Measurements from ENCODE around the gene SNRPD1. TPM values are rescaled to one million over a fixed set of nuclear protein-coding genes. Genes with fewer than 3 reads are reported as not detected.

The SNRPD1 gene
- total and polyA plus RNA-seq, 9 of the 15 experiments (the other 6 are each of a cell fraction or from before 2014, with no cell fraction given), result 186 to 1,063 (median 313) TPM

DNA sequence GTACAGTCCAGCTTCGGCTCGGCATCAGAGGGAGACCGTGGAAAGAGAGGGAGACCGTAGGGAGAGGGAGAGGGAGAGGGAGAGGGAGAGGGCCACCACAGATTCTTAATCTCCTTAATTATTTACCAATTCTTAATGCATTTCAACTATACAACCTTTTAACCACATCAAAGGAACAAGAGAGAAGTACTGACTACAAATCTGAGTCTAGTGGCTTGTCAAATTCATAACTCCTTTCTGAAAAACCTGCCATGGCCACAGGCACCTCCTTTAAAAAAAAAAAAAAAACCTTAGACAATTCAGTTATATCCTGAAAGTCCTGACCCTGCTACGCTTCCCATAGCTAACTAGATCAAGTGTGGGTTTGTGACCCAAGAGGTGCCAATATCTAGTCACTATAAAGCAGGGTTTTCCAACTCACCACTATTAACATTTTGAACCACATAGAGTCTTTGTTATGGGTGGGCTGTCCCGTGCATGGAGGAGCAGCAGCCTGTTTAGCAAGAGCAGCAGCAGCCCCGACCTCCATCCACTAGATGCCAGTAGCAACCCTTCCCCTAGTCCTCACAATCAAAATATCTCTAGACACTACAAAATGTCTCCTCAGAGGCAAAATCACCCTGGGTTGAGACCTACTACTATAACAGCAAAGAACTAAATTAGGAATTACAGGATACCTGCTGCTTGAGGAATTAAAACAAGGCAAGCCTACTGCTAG, 18.4 kb upstream of the SNRPD1 start:
- DNase-seq (ENCODE audit: extremely low read depth in 1 of 4, low spot score in 3 of 4) (no peak), ATAC-seq (peak; percentile 72), FAIRE-seq (no peak)
- Histone ChIP-seq H4K20me1 (replicated peaks; ENCODE audit: control insufficient read depth, insufficient read depth, low read length) (no peaks in the 10 kb centered on the region), H3K27me3 (ENCODE audit: control insufficient read depth in 2 of 2, insufficient read depth in 2 of 2, low read length in 2 of 2) (no peaks in the 10 kb centered on the region), H3K9ac (ENCODE audit: insufficient read depth in 1 of 2, low read depth in 2 of 2, low read length in 2 of 2) (no peak overlapping the region; a peak in 1 of 4 replicates), H2AFZ (ENCODE audit: low read depth, low read length) (no peak overlapping the region), H3K4me2 (ENCODE audit: insufficient read depth, low read length) (no peak overlapping the region), H3K4me1 (replicated peaks in 1 of 2; ENCODE audit: control insufficient read depth in 2 of 2, insufficient read depth in 2 of 2, low read length in 2 of 2) (peaks cover 0 to 2% of the 10 kb centered on the region in 2 experiments; a peak in 1 of 5 replicates), H3K36me3 (ENCODE audit: control insufficient read depth, insufficient read depth, low read length) (peaks cover 16% of the 10 kb centered on the region; the same call in 2 of the 3 replicates), H3K27ac (ENCODE audit: extremely low read depth, low read depth, low read length) (no peak overlapping the region; the same call in 2 of the 3 replicates), H3K4me3 (no peak overlapping the region), H3K79me2 (ENCODE audit: control insufficient read depth, insufficient read depth, low read length) (peaks cover 74% of the 10 kb centered on the region), H3K9me3 (replicated peaks; ENCODE audit: control insufficient read depth, insufficient read depth, low read depth, low read length) (no peaks in the 10 kb centered on the region), H3K9me1 (ENCODE audit: control insufficient read depth, insufficient read depth, low read length) (no peaks in the 10 kb centered on the region)
- BruUV-seq (replicated peaks), result no TSS peak
- POLR2A ChIA-PET, result interaction anchor here (0.7 kb wide), 1 partner anchor 9 kb away, joined by 3 read pairs; no protein-coding TSS in a partner anchor
- 65% methylated on average over 3 of the region's 7 CpGs for WGBS (ENCODE audit: insufficient coverage, low coverage, missing lambda C conversion rate)
- intact Hi-C loops (cut with micrococcal nuclease) (no loop called here), in situ Hi-C loops (cut with MboI) (no loop called here)
- CTCF ChIA-PET (ENCODE audit: low intra/inter-chr PET ratio), result no interaction called here
- no peak for TF ChIP-seq ZC3H8 (IDR thresholded peaks at IDR 0.05)
- TF ChIP-seq, protein P1, sequence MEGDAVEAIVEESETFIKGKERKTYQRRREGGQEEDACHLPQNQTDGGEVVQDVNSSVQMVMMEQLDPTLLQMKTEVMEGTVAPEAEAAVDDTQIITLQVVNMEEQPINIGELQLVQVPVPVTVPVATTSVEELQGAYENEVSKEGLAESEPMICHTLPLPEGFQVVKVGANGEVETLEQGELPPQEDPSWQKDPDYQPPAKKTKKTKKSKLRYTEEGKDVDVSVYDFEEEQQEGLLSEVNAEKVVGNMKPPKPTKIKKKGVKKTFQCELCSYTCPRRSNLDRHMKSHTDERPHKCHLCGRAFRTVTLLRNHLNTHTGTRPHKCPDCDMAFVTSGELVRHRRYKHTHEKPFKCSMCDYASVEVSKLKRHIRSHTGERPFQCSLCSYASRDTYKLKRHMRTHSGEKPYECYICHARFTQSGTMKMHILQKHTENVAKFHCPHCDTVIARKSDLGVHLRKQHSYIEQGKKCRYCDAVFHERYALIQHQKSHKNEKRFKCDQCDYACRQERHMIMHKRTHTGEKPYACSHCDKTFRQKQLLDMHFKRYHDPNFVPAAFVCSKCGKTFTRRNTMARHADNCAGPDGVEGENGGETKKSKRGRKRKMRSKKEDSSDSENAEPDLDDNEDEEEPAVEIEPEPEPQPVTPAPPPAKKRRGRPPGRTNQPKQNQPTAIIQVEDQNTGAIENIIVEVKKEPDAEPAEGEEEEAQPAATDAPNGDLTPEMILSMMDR (IDR thresholded peaks at IDR 0.05 in 2 of 3, conservative IDR thresholded peaks at IDR 0.05 in 1 of 3; ENCODE audit: insufficient read depth in 2 of 3, low read depth in 1 of 3, low read length in 3 of 3), result peak; percentile 22 to 41 (median 36); a peak in 2 of 6 replicates
- TF ChIP-seq CSDE1 (IDR thresholded peaks at IDR 0.05), result no peak
- no peak for TF ChIP-seq ZNF584 (CRISPR knock-in tag; IDR thresholded peaks at IDR 0.05; ENCODE audit: low read depth)
- TF ChIP-seq, protein P2, sequence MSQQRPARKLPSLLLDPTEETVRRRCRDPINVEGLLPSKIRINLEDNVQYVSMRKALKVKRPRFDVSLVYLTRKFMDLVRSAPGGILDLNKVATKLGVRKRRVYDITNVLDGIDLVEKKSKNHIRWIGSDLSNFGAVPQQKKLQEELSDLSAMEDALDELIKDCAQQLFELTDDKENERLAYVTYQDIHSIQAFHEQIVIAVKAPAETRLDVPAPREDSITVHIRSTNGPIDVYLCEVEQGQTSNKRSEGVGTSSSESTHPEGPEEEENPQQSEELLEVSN (IDR thresholded peaks at IDR 0.05; ENCODE audit: borderline replicate concordance in 1 of 2, extremely low read depth in 1 of 2, insufficient read depth in 1 of 2, insufficient read length in 1 of 2, low read depth in 1 of 2, low read length in 1 of 2, poor library complexity in 1 of 2, severe bottlenecking in 1 of 2), result no peak
- TF ChIP-seq KAT7 (CRISPR knock-in tag; IDR thresholded peaks at IDR 0.05; ENCODE audit: borderline replicate concordance), result no peak
- no peak for TF ChIP-seq TBL1XR1 (IDR thresholded peaks at IDR 0.05; ENCODE audit: low read length in 2 of 2)
- TF ChIP-seq ETV5 (CRISPR knock-in tag; IDR thresholded peaks at IDR 0.05; ENCODE audit: low read depth), result no peak
- TF ChIP-seq BCL6 (CRISPR knock-in tag; IDR thresholded peaks at IDR 0.05), result no peak
- no peak for TF ChIP-seq EP300 (IDR thresholded peaks at IDR 0.05; ENCODE audit: low read length)
- TF ChIP-seq CHAMP1 (IDR thresholded peaks at IDR 0.05), result 0 out of 2 replicates have a peak, but pooled peaks have one; percentile 31
- TF ChIP-seq NFIC (IDR thresholded peaks at IDR 0.05), result no peak
- no peak for TF ChIP-seq RBM25 (IDR thresholded peaks at IDR 0.05; ENCODE audit: low read depth, low read length, severe bottlenecking)

Measured in K562 (cell line).